Body of pancreas (tissue), 4 donors: ENCODE data around the gene STK35. TPM values are rescaled to one million over a fixed set of nuclear protein-coding genes. Genes with fewer than 3 reads are reported as not detected.

ENCODE experiments used
- ATAC-seq: fragments of 150-250 bp; one replicate; pipeline ENCODE4 v1.9.1; 2016
- DNase-seq, 4 donors: peaks; one replicate each; pipeline ENCODE4 v3.0.0-alpha.2; 2019
- H3K27ac ChIP-seq, 4 donors: fragments of 200-600 bp; sonication (generic); 1 replicate in 3 of 4; 2 replicates in 1 of 4; pipeline versions ENCODE4 v1.5.1 to v1.6.1; 2016 to 2019; ENCODE audit warnings: mild to moderate bottlenecking in 1 of 4, mixed read lengths in 1 of 4, moderate library complexity in 1 of 4
- H3K27me3 ChIP-seq, 2 donors: fragments of 200-600 bp; sonication (generic); one replicate each; pipeline ENCODE4 v1.6.0; 2016; ENCODE audit warnings: mild to moderate bottlenecking in 1 of 2
- H3K36me3 ChIP-seq, 2 donors: fragments of 200-600 bp; sonication (generic); replicated peaks in 1 of 2; 2 replicates each; pipeline ENCODE4 v1.5.1; 2016; ENCODE audit warnings: low read depth in 2 of 2; ENCODE audit not compliant: insufficient read depth in 1 of 2
- H3K4me1 ChIP-seq: fragments of 200-600 bp; sonication (generic); one replicate; pipeline ENCODE4 v1.6.0; 2016
- H3K4me3 ChIP-seq, 2 donors: fragments of 200-600 bp; sonication (generic); 1 replicate in 1 of 2; 2 replicates in 1 of 2; pipeline ENCODE4 v1.5.1; 2016 to 2019
- H3K9me3 ChIP-seq, 3 donors: fragments of 200-600 bp; sonication (generic); 1 replicate in 2 of 3; 2 replicates in 1 of 3; pipeline ENCODE4 v1.5.1; 2016
- POLR2A ChIP-seq, 3 donors: fragments of 450-650 bp; IDR thresholded peaks; one replicate each; pipeline ENCODE4 v1.6.1; 2016; ENCODE audit warnings: antibody characterized with exemption in 3 of 3, mild to moderate bottlenecking in 2 of 3
- WGBS, 2 donors: methylation state at CpG; one replicate each; pipeline ENCODE4 v1.1.5; 2017; 5-methylcytosine and 5-hydroxymethylcytosine counted together
- intact Hi-C: fragments of 100-400 bp; cut with DNase I; formaldehyde crosslinking; loops from one replicate; pipeline ENCODE4 v1.15.1; 2023
- total RNA-seq, 2 donors: library from RNA; depleted of rRNA; stranded (reverse); fragments of >200 nt; gene quantifications; one replicate each; pipeline ENCODE4 v1.1.0, GENCODE V29; 2016
- TF ChIP-seq, protein P1 (sequence below), 7 experiments: fragments of 450-650 bp in 4 of 7; fragments of 200-600 bp in 3 of 7; sonication (generic) in 3 of 7; IDR thresholded peaks; one replicate each; pipeline ENCODE4 v1.5.1; 2016 to 2019; ENCODE audit warnings: antibody characterized with exemption in 7 of 7

STK35 gene
- total RNA-seq = 10 to 100 TPM in 1 of 2 donors, 1 to 10 TPM in 1; 8.6 to 22.7 TPM

GRCh38 chr20:2101057-2101864 lies at the start of gene STK35:
TSS of gene STK35 (plus strand) at chr20:2101827. CDS start at chr20:2101882, 55 bp downstream.
- peaks cover 35% of the 10 kb centered on the region for H3K4me1 ChIP-seq
- WGBS, 2 donors = 0 to 2% methylated on average over 16 to 32 of the region's 32 CpGs
- H3K27ac ChIP-seq = peak within 1 kb of the TSS; percentile 98 to 100 (median 100)
- H3K9me3 ChIP-seq = no peaks in the 10 kb centered on the region
- no peak for DNase-seq
- TF ChIP-seq POLR2A (IDR thresholded peaks at IDR 0.05) = no peak
- TF ChIP-seq, protein P1, sequence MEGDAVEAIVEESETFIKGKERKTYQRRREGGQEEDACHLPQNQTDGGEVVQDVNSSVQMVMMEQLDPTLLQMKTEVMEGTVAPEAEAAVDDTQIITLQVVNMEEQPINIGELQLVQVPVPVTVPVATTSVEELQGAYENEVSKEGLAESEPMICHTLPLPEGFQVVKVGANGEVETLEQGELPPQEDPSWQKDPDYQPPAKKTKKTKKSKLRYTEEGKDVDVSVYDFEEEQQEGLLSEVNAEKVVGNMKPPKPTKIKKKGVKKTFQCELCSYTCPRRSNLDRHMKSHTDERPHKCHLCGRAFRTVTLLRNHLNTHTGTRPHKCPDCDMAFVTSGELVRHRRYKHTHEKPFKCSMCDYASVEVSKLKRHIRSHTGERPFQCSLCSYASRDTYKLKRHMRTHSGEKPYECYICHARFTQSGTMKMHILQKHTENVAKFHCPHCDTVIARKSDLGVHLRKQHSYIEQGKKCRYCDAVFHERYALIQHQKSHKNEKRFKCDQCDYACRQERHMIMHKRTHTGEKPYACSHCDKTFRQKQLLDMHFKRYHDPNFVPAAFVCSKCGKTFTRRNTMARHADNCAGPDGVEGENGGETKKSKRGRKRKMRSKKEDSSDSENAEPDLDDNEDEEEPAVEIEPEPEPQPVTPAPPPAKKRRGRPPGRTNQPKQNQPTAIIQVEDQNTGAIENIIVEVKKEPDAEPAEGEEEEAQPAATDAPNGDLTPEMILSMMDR (IDR thresholded peaks at IDR 0.05) = no peak
- no peaks in the 10 kb centered on the region for H3K36me3 ChIP-seq
- peak within 1 kb of the TSS; percentile 79 to 82 for H3K4me3 ChIP-seq
- intact Hi-C loops = loop anchor here (10.0 kb wide), 1 partner anchor 976 kb away; no protein-coding TSS in a partner anchor
- peak; percentile 64 for ATAC-seq
- no peaks in the 10 kb centered on the region for H3K27me3 ChIP-seq

DNA sequence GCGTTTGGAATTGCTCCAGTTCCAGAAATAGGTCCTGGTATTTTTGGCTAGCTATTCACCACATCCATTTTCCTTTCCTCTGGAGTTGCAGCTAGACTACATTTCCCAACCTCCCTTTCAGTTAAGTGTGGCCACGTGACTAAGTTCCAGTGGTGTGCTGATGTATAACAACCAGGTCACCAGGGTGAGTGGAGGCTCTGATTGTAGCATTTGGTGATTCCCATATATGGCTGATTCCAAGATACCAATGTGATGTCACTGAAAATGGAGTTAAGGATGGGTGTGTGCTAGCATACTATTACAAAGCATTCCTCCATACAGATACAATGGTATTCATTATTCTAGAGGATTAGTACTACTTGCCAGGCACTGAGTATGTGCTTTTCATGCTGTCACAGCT lies 49.7 kb upstream of the STK35 start:
- ATAC-seq (no peak), DNase-seq (no peak)
- peaks cover 0 to 5% (median 0%) of the 10 kb centered on the region in 3 donors for H3K9me3 ChIP-seq
- WGBS, 2 donors = 27 to 28% methylated on average over 2 of the region's 2 CpGs
- no peaks in the 10 kb centered on the region for H3K36me3 ChIP-seq
- H3K4me1 ChIP-seq = no peaks in the 10 kb centered on the region
- no peak overlapping the region for H3K27ac ChIP-seq
- no peaks in the 10 kb centered on the region for H3K27me3 ChIP-seq
- no peak for TF ChIP-seq POLR2A (IDR thresholded peaks at IDR 0.05)
- TF ChIP-seq, protein P1 (IDR thresholded peaks at IDR 0.05) = no peak
- intact Hi-C loops = no loop called here
- H3K4me3 ChIP-seq = no peak overlapping the region

- 44 to 47% methylated on average over 1 of the region's 1 CpG for WGBS, 2 donors
- Histone ChIP-seq H3K27me3 (no peaks in the 10 kb centered on the region), H3K4me3 (no peak overlapping the region), H3K9me3 (peaks cover 0 to 5% (median 0%) of the 10 kb centered on the region in 3 donors), H3K27ac (no peak overlapping the region), H3K36me3 (no peaks in the 10 kb centered on the region), H3K4me1 (no peaks in the 10 kb centered on the region)
- ATAC-seq = no peak
- TF ChIP-seq, protein P1 (IDR thresholded peaks at IDR 0.05) = no peak
- no peak for TF ChIP-seq POLR2A (IDR thresholded peaks at IDR 0.05)
- no peak for DNase-seq
- intact Hi-C loops = no loop called here
Observed at GRCh38 chr20:2052741-2053140, 48.9 kb upstream of the STK35 start.

- H3K4me3 ChIP-seq = no peak overlapping the region
- TF ChIP-seq, protein P1 (IDR thresholded peaks at IDR 0.05) = no peak
- TF ChIP-seq POLR2A (IDR thresholded peaks at IDR 0.05) = no peak
- H3K9me3 ChIP-seq = peaks cover 0 to 5% (median 0%) of the 10 kb centered on the region in 3 donors
- no peaks in the 10 kb centered on the region for H3K36me3 ChIP-seq
- no peaks in the 10 kb centered on the region for H3K27me3 ChIP-seq
- intact Hi-C loops = no loop called here
- ATAC-seq = no peak
- no peak overlapping the region for H3K27ac ChIP-seq
- no peak for DNase-seq
- H3K4me1 ChIP-seq = no peaks in the 10 kb centered on the region
Observed at GRCh38 chr20:2053615-2054014, 48.0 kb upstream of the STK35 start.

- H3K4me1 ChIP-seq = no peaks in the 10 kb centered on the region
- no peak overlapping the region for H3K27ac ChIP-seq
- TF ChIP-seq, protein P1 (IDR thresholded peaks at IDR 0.05) = no peak
- no peak for TF ChIP-seq POLR2A (IDR thresholded peaks at IDR 0.05)
- ATAC-seq = no peak
- DNase-seq = no peak
- intact Hi-C loops = no loop called here
- H3K36me3 ChIP-seq = no peaks in the 10 kb centered on the region
- H3K27me3 ChIP-seq = no peaks in the 10 kb centered on the region
- no peak overlapping the region for H3K4me3 ChIP-seq
- peaks cover 0 to 5% (median 0%) of the 10 kb centered on the region in 3 donors for H3K9me3 ChIP-seq
Observed at GRCh38 chr20:2054911-2055310, 46.7 kb upstream of the STK35 start.
